ENCODE results near the gene USP51. TPM values are rescaled to one million over a fixed set of nuclear protein-coding genes. Genes with fewer than 3 reads are reported as not detected.
"Not testable (repeated sequence)": the region's sequence is repeated elsewhere in the genome, so short reads cannot be mapped to it uniquely, and the experiment has no call there.

The USP51 gene
- total RNA-seq: 1.0 and 4.5 TPM in 2 replicates

DNA sequence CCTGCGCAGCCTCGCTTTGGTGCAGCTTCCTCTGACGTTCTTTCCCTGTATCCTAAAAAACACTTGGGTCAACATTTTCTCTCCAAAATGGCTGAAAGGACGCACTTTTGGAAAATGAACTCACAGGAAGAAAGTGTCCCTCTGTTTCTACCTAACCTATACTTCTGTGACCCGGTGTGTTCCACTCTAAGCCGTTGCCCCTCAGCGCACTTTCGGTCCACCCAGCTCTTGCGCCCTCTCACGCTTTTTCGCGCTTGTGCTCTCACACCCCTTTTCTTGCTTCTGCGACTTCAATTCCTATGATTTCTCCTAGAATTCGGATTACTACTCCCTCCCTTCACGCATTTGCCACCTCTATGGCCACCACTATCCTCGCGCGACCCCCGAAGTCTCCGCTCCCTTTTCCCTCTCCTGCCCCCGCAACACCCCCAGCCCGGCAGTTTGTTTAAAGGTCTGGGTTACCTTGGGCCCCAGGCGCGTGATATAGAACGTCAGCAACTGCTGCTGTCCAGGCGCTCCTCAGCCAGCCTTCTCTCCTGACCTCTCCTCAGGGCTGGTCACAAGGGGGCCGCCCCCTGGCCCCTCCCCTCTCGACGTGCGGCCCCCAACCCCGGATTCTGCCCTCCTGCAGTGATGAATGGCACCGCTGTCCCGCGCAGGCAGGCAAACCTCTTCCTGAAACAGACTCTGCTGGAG, at the start of gene USP51:
USP51 (minus strand) TSS at position 535 of the 696 bp plus-strand sequence. CDS start 909 bp downstream, outside the sequence.
- peak; percentile 26 for DNase-seq (ENCODE audit: low read depth)

DNA sequence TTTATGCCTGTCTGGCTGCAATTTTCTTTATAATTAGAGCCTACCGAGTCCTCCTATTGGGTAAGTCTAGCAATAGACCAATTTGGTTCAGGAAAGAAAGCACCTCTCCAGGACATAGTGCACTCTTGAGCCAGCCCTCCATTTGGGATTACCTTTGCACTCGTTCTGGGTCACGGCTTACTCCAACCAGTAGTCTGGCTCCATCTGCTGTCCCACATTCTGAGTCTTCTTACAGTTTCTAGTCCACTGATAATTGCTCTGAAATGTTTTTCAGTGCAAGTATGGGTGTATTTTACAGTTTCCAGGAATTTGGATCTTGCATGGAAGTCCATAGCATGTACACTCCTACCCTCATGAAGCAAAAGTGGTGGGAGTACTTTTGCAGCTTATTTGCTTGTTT, 34.8 kb upstream of the USP51 start:
- DNase-seq (ENCODE audit: low read depth): peak; percentile 0

DNA sequence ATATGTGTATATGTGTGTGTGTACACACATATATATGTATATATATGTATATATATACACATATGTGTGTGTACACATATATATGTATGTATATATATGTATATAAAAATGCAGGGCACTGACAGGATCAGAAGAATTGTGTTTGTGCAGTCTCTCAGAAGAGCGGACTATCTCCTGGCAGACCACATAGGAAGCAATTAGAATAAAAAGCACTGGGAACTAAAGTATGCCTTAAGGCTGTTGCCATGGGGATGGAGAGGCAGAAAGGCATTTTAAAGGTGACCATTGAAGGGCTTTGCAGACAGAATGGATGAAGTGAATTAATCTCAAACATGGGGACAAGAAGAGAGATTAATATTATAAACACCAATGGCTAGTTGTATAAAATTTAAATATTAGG, 33.7 kb upstream of the USP51 start:
- DNase-seq (ENCODE audit: low read depth): no peak

DNA sequence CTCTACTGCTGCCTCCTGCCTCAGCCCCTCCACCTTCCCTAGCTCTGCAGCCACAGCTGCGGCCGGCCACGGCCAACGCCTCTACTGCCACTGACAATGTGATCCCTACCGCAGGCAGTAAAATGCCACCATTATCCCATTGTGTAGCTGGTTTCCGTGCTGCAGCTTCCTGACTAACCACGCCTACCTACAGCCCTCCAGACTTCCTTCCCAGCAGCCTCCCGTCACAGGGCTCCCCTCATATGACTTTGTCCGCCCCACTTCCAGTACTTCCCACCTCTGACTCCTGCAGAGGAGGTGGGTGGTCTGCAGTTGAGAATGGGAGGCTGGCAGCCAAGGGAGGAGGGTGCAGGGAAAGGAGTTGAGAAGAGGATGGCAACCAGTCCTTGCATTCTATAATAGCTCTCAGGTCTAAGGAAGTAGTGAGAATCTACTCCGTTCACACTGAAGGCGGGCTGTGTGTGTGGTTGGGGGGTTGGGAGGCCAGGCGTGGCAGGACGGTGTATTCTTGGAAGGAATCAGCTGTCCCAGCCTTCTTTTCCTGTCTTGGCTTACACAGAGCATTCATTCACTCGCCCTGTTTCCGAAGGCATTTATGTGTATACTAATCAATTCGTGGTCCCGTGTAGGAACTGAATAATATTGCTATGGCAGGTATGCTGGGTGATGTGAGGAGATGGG, 33.1 kb upstream of the USP51 start:
- no peak for DNase-seq (ENCODE audit: low read depth)

DNA sequence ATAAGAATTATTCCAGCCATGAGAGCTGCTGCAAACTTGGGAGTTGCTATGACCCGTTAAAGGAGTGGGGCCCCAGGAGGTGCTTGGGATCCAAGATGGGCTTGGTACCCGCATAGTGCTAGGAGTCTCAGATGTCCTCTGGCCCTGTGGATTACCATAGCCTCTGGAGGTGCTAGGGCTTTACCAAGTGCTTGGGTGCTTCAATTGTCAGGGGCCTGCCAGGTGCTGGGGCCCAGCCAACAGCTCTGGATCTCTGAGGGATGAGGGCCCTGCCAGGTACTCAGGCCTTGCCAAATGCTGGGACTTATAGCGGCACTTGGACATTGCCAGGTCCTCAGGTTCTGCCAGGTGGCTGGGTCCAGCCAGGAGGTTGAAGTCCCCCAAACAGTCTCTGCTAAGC, 32.0 kb upstream of the USP51 start:
- DNase-seq (ENCODE audit: low read depth): no peak

DNA sequence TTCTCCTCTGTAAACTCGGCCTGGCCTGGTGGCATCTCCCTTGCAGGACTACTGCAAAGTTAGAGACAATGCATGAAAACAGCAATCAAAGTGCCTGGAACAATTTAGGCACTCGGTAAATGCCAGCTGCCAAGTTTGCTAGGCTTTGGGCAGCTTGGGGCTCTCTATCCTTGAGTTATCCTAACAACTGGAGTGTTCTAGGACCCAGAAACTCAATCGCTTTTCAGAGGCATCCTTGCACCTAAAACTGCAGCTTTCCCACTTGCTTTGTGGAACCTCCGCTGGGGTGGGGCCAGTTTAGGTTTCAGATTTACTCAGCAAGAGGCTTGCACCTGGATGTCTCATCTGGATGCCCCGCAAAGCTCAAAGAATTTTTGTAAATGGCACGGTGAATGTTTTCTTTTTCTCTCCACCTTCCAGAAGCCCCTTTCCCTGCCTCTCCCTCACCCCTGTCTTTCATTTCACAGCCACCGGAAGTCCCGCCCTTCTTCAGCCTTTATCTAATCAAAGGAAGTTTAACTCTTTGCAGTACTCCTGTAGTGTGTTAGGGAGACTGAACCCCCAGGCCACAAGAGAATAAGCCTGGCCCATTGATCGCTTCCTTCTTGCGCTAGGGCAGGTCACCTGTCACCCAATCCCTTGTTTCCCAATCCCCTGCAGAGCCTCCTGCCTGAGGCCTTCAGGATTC, 27.3 kb upstream of the USP51 start:
- DNase-seq (ENCODE audit: low read depth): not testable (repeated sequence)

DNA sequence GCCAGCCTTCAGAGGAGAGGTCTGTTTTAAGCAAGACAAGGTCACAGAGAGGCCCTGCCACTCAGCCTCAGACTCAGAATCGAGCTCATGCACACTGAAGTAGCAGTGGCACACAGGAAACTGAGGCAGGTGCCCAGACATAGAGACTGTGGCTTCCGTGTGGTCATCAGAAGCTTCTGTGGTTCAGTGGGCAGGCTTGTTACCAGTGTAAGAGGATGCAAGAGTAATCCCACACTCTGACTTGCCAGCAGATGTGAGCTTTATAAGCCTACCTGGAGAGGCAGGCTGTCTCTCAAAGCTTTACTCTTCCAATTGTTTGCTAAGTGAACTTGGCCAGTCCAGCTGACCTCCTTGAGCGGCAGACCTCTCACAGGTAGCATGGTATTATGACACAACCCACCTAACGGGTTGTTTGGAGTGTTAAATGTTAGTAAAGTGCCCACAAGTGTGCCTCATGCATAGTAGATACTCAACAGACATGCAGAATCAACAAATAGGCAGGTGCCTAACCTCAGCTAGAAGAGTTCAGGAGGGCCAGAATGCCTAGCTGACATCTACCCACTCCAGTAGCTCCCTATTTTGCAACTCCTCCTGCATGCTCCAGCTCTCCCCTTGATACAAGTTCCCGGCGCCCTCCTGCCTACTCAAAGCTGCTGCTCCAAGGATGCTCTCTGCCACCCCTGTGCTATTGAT, 23.5 kb upstream of the USP51 start:
- not testable (repeated sequence) for DNase-seq (ENCODE audit: low read depth)

DNA sequence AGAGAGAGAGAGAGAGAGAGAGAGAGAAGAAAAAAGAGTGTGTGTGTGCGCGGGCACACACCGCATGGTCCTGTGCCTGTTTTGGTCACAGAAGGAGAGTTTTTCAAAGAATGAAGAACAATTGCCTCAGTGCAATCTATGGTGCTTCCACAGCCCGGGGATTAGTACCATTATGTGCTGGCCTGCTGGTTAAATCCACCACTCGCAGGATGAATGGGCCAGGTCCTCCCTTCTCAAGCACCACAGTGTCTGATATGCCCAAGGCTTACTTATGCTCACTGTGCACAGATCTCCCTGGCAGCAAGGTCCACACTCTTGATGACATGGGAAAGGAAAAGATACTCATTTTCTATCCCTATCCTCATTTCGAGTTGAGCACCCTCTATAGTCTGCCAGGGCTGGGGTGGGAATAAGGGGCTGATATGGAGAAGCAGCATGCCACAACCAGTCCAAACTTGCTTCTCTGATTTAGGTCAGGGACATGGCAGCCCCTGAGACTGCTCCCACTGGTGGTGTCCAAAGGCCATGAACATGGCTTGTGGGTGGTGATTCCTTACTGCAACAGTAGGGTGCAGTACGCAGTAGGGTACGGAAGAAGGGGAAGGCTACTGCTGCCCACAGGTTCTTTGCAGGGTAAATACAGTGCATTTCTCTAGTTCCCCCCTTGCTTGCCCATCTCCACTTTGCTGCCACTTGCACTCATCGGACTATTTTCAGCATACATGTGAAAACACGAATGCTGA, 18.9 kb upstream of the USP51 start:
- not testable (repeated sequence) for DNase-seq (ENCODE audit: low read depth)

DNA sequence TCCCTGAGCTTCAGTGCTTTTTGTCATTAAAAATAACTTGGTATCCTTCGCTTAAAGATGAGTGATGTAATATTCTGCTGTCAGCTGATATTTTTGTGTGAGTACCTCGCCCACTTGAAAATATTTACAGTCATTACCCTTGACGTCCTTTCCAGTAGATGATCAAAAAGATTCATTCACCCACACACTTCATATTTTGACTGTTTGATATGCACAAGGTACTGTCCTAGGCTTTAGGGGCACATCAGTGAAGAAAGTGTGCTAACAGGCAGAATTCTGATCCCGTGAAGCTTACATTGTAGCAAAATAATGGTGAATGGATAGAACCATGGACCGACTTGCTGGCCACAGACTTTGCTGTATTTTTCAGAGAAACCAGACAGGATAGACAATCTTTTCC, 18.1 kb upstream of the USP51 start:
- DNase-seq (ENCODE audit: low read depth): not testable (repeated sequence)

DNA sequence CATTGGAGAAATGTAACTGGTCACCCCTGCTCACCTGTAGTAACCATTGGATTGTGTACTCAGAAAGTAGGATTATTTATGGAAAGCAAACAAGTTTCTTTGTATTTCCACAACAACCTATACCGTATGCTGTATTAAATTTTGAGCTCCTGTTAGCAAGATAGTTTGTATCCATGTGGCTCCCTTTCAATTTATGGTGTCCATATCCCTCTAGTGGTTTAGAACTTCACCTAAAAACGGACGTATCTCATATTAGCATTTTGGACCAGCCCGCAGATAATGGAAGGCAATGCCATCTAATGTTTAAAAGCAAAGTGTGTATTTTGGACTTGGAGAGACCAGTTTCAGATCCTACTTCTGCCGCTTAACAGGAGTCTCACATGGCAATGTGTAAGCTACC, 17.4 kb upstream of the USP51 start:
- DNase-seq (ENCODE audit: low read depth): not testable (repeated sequence)

DNA sequence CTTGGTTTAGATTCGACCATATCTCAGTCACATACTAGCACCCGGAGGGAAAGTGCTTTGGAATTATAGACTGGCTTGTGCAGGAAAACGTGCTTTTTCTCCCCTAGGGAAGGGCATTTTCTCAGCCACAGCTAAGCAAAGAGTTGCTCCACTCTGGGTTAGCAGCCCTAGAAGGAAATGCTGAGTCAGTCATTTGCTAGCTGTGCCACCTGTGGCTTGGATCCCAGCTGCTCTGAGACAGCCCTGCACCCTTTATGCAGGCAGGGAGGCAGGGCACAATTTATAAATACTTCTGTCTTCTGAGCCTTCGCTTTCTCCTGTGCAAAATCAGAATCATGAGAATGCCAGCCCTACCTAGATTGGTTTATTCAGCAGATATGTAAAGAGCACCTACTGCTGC, 1.3 kb upstream of the USP51 start:
- peak; percentile 1 for DNase-seq (ENCODE audit: low read depth)

DNA sequence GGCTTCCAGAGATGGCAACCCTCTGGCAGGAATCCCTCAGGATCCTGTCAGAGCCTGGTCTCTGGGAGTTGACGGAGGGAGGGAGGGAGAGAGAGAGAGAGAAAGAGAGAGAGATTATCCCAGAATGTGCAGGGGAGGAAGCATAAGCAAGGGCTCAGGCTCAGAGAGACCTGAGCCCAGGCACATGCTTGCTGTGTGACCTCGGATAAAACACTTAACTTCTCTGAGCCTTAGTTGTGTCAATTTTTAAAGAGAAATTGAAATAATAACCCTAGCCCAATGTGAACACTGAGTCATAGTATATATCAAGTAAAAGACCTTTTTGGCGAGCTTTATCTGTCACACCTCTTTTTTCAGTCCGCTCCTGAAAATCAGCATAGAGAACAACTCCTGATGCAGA, 473 bp upstream of the USP51 start:
- DNase-seq (ENCODE audit: low read depth): no peak

DNA sequence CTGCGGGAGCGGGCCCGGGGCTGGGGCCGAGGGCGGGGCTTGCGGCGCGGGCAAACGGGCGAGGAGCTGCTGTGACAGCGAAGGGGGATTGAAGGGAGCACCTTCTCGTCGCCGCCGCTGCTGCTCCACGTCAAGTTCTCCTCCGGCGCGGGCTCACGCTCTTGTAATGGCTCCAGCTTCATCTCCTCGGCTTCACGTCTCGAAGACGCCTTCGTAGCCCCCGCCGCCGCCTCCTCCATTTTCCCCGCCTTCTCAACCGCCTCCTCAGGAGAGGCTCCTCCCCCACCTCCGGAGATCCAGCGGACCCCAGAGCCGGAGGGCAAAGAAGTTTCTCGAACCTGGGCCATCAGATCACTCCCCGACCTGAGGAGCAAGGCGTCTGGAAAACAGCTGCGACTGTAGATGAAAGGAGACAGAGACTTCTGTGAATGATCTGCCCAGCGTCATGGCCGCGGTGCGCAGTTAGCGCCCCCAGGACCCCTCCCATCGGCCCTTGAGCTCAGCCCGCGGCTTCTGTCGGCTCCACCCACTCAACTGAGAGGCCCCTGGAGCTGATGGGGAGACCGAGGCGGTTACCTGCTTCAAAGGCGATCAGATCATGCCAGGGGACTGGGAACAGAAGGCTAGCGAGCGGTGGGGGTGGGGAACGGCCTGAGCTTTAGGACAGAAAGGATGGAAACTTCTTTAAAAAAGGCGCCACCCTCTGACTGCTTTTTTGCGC, 895 bp downstream of the USP51 start:
- peak; percentile 52 for DNase-seq (ENCODE audit: low read depth)

DNA sequence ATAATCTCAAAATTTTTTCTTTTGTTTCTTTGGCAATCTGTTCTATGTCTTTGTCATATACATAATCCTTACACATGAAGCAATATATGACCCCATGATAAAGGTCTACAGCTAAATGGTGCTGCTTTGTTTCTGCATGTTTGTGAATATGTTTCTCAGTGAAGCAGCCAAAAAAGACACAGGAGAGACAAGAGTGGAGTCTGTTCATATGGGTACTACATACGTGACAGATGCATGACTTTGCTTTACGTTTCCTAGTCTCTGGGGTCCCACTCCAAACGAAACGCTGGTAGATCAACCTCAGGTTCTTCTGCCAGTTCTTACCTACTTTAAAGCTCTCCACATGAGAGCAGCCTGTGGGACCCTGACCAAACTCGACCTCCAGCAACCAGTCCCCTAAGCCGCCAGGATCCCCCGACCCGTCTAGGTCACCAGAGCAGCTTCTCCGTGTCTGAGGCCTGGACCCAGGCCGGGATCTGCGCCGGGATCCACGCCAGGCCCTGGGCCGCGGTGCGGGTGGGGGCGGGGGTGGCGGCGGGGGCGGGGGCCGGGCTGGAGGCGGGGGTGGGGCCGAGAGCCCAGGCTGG, 1.5 kb downstream of the USP51 start:
- DNase-seq (ENCODE audit: low read depth): no peak

DNA sequence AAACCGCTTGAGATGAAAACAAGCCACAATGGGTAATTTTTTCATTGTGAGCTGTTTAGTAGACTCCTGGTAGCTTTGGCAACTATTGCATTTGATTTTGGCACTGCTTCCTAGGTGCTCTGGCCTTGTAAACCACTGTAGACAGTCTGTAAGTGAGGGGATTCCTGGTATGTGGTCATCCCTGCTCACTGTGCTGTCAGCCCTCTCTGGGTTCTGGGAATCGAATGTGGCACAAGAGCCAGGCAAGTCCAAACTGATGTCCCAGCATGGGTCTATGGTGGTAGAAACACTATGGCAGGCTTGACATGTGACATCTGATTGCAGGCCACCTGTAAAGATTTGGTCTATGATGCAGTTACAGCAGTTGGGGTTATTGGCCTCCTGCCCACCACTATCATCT, 2.5 kb downstream of the USP51 start:
- no peak for DNase-seq (ENCODE audit: low read depth)

DNA sequence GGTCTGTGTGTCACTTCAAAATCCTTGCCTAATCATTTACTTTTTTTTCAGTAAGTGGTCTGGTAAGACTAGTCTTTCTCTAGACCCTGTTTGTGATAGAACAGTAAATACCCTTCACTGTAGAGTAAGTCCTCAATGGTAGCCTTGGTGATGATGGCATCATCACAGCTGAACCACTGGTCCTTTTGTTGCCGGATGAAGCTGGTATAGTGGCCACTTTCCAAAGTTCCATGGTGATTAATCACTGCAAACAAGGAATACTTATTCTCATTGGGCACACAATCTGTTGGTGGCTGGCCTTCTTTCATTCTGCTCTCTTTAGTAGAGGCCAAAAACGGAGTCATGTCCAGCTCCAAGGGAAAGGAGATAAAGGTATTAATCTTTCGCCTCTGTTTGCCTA, 2.9 kb downstream of the USP51 start:
- DNase-seq (ENCODE audit: low read depth): peak; percentile 61

DNA sequence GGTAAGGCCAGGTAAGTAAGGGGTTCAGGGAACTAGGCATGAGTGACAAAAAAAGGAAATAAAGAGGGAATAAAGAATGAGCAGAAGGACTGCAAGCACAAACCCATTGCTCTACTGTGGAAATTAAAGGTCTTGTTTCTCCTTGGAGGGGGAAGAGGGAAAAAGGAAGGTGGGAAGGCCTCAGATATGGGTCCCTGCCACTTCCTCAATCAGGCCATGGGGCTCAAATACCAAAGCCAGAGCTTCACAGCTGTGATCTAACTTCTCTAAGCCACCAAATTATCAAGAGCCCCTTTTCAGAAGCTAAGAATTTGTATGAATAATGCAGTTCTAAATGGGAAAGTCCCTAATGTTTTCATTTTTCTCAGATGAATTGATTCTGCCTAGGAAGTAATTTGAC, 4.7 kb downstream of the USP51 start:
- no peak for DNase-seq (ENCODE audit: low read depth)

DNA sequence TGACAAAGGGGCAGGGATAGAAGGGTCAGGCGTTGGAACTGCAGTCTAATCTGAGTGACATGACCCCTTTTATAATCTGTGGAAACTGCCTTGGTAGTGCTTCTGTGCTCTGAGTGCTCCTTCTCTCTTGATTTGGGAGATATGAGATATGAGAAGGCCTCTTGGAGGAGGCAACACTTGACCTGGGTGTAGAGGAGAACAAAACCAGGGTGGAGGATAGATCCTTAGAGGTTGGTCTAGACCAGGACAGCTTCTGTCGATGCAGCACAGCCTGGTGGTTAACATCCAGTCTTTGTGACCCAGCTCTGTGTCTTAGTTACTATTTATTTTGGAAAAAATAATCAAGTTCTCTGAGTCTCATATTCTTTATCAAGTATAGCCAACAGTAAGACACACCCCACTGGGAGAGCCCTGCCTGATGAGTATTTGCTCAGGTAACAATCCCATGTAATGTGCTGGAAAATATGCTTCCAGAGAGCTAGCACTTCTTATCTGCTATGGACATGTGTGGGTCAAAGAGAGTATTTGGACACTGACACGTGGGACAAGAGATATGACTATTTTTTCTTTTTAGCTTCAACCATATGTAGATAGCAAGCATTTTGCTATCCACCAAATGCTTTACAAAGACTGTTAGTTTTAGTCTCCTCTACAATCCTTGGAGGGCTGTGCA, 9.1 kb downstream of the USP51 start:
- no peak for DNase-seq (ENCODE audit: low read depth)

DNA sequence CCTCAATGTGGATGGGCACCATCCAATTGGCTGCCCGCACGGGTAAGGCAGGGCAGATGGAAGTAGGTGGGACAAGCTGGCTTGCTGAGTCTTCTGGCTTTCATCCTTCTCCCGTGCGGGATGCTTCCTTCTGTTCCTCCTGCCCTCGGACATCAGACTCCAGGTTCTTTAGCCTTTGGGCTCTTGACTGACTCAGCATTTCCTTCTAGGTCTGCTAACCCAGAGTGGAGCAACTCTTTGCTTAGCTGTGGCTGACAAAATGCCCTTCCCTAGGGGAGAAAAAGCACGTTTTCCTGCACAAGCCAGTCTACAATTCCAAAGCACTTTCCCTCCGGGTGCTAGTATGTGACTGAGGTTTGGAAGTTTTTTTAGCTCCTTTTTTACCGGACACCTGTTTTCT, 9.7 kb downstream of the USP51 start:
- not testable (repeated sequence) for DNase-seq (ENCODE audit: low read depth)

DNA sequence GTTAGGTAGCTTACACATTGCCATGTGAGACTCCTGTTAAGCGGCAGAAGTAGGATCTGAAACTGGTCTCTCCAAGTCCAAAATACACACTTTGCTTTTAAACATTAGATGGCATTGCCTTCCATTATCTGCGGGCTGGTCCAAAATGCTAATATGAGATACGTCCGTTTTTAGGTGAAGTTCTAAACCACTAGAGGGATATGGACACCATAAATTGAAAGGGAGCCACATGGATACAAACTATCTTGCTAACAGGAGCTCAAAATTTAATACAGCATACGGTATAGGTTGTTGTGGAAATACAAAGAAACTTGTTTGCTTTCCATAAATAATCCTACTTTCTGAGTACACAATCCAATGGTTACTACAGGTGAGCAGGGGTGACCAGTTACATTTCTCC, 23.9 kb downstream of the USP51 start:
- DNase-seq (ENCODE audit: low read depth): not testable (repeated sequence)

All from renal cortical epithelial cell (primary cell).